GM18870 (cell line): ENCODE data around the gene INO80E.

ENCODE experiments used
- ATAC-seq: cut with Tn5 transposase; IDR thresholded peaks from one replicate; pipeline ENCODE4 v1.9.1; 2021; ENCODE audit warnings: moderate library complexity; ENCODE audit not compliant: unreplicated experiment

INO80E gene

DNA sequence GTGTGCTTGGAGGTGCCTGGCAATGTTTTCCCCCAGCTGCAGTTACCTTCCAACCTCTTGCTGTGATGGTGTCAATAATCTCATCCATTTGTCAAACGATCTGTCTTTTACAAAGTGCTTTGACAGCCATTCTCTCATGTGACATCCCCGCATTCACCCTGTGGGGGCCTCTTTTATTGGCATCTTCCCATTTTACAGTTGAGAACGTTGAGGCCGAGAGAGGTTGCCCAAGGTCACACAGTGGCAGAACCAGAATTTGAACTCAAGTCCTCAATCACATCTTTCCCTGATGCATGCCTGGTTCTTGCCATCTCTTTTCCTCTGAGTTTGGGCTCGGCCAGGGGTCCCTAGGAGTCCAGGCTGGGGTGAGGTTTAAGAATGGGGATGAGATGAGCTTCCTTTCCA, 20.9 kb upstream of the INO80E start:
- ATAC-seq = no peak

DNA sequence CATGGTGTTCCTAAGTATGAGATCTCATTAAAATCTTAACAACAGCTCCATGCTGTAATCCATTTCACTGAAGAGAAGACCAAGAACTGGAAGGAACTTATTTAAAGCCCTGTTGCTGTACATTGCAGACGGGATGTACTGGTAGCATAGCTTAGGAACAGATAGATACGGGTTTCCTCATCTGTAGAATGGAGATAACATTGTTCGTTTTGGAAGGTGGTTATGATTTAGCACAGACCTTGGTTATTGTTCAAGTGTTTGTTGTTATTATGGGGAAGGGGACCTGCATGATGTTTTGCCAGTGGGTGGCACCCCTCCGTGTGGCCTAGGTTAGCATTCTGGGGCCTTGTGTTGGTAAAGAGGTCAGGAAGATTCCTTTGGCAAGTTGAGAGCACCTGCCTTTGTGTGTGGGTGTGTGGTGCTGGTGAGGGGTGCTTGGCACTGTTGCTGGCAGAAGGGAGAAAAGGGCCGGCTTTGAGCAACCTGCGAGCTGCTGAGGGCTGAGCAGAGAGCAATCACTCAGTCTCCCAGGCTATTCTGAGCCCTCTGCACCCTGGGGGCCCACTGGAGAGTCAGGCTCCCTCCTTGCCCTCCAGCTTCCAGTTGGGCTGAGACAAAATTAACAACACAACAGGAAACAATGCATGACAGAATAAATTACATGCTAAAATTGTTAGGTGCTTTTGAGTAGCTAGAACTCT, 20.1 kb upstream of the INO80E start:
- ATAC-seq = no peak

- no peak for ATAC-seq
Observed at GRCh38 chr16:29977063-29977825, 18.8 kb upstream of the INO80E start.

DNA sequence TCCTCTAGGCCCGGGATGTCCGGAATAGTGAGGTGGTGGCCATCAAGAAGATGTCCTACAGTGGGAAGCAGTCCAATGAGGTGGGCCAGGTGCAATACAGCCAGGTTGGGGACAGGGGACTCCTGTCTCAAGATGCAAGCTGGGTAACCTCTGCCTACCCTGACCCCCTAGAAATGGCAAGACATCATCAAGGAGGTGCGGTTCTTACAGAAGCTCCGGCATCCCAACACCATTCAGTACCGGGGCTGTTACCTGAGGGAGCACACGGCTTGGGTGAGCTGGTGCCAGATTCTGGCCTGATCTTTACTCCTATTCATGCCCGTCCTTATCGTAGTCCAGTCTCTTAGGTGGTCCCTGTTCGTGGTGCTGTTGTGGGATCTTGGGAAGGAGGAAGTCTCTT, 18.0 kb upstream of the INO80E start:
- ATAC-seq = no peak

GRCh38 chr16:29978564-29979270, 17.3 kb upstream of the INO80E start:
- ATAC-seq = no peak

- no peak for ATAC-seq
Observed at GRCh38 chr16:29982560-29983419, 13.3 kb upstream of the INO80E start.

DNA sequence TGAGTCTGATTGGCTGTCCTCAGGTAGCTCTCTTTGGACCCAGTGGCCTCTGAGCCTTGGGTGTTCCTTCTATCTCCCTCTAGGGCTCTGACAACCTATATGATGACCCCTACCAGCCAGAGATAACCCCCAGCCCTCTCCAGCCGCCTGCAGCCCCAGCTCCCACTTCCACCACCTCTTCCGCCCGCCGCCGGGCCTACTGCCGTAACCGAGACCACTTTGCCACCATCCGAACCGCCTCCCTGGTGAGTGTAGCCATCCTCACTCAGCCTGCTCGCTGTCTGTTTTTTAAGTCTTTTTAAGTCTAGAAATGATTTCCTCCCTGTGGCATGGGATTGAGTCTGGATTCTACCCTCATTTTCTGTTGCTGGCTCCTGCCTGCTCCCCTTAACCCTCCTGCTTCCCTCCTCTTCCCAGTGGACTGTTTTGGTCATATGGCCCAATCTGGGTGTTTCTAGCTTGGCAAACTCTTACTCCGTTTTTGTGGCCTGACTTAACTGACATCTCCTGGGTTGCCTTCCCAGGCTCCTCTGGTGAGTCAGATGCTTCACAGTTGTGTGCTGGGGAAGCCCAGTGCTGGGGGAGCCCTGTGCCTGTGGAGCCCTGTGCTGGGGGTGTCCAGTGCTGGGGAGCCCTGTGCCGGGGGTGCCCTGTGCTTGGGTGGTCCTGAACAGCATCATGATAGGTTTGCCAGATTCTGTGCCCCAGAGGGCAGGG, 12.5 kb upstream of the INO80E start:
- ATAC-seq = no peak

DNA sequence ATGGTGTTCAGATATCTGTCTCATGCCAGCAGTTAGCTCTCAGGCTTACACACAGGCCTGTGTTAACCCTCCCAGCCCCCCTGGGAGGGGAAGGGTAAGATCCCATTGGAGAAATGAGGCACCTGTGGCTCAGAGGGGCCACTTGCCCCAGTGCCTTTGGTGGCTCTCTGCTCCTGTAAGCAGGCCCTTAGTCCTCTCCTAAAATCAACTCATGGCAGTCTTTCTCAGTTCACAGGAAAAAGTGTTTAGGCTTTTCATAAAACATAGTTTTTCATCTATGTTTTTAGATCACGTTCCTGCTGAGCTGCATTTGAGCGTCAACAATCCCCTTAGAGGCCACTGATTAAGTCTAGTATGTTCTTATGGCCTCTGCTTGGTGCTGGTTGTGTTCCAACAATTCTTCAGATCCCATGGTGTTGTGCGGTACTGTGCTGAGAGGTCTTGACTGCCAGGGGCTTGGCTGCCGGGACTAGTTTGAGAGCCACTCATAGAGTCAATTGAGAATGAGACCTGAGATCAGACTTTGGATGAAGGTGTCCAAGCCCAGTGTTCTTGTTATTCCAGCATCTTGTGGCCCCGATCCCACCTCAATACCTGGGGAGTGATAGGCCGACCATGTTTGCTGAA, 11.8 kb upstream of the INO80E start:
- ATAC-seq = no peak

DNA sequence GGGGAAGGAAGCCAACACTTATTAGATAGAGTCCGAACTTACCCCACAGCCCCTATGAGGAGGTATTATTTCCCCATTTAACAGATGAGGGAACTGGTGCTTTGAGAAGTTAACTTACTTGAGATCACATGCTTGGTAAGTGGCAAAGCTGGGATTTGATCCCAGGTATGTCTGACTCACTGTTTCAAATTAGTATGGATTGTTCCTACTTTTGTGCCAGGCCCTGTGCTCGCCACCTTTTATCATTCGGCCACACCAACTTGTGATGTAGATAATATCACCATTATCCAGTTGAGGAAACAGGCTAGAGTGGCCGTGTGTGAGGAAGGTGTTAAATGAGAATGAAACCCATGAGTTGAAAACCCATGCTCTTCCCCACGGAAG, 11.3 kb upstream of the INO80E start:
- ATAC-seq = no peak

DNA sequence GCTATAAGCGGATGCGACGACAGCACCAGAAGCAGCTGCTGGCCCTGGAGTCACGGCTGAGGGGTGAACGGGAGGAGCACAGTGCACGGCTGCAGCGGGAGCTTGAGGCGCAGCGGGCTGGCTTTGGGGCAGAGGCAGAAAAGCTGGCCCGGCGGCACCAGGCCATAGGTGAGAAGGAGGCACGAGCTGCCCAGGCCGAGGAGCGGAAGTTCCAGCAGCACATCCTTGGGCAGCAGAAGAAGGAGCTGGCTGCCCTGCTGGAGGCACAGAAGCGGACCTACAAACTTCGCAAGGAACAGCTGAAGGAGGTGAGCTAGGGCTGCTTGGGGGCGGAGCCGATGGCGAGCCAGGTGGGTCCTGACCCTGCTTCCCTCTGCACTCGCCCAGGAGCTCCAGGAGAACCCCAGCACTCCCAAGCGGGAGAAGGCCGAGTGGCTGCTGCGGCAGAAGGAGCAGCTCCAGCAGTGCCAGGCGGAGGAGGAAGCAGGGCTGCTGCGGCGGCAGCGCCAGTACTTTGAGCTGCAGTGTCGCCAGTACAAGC, 10.7 kb upstream of the INO80E start:
- ATAC-seq = no peak

DNA sequence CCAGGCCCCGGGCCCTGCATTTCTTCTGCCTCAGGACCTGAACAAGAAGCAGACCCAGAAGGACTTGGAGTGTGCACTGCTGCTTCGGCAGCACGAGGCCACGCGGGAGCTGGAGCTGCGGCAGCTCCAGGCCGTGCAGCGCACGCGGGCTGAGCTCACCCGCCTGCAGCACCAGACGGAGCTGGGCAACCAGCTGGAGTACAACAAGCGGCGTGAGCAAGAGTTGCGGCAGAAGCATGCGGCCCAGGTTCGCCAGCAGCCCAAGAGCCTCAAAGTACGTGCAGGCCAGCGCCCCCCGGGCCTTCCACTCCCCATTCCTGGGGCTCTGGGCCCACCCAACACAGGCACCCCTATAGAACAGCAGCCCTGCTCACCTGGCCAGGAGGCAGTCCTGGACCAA, 9.8 kb upstream of the INO80E start:
- ATAC-seq = no peak

DNA sequence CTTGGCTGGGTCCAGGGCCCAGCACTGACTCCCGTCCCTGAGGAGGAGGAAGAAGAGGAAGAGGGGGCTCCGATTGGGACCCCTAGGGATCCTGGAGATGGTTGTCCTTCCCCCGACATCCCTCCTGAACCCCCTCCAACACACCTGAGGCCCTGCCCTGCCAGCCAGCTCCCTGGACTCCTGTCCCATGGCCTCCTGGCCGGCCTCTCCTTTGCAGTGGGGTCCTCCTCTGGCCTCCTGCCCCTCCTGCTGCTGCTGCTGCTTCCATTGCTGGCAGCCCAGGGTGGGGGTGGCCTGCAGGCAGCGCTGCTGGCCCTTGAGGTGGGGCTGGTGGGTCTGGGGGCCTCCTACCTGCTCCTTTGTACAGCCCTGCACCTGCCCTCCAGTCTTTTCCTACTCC, 9.1 kb upstream of the INO80E start:
- ATAC-seq = no peak

DNA sequence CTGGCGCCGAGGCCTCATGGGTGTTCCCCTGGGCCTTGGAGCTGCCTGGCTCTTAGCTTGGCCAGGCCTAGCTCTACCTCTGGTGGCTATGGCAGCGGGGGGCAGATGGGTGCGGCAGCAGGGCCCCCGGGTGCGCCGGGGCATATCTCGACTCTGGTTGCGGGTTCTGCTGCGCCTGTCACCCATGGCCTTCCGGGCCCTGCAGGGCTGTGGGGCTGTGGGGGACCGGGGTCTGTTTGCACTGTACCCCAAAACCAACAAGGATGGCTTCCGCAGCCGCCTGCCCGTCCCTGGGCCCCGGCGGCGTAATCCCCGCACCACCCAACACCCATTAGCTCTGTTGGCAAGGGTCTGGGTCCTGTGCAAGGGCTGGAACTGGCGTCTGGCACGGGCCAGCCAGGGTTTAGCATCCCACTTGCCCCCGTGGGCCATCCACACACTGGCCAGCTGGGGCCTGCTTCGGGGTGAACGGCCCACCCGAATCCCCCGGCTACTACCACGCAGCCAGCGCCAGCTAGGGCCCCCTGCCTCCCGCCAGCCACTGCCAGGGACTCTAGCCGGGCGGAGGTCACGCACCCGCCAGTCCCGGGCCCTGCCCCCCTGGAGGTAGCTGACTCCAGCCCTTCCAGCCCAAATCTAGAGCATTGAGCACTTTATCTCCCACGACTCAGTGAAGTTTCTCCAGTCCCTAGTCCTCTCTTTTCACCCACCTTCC, 8.5 kb upstream of the INO80E start:
- ATAC-seq = no peak

GRCh38 chr16:29988346-29989075, 7.5 kb upstream of the INO80E start:
- ATAC-seq = no peak

DNA sequence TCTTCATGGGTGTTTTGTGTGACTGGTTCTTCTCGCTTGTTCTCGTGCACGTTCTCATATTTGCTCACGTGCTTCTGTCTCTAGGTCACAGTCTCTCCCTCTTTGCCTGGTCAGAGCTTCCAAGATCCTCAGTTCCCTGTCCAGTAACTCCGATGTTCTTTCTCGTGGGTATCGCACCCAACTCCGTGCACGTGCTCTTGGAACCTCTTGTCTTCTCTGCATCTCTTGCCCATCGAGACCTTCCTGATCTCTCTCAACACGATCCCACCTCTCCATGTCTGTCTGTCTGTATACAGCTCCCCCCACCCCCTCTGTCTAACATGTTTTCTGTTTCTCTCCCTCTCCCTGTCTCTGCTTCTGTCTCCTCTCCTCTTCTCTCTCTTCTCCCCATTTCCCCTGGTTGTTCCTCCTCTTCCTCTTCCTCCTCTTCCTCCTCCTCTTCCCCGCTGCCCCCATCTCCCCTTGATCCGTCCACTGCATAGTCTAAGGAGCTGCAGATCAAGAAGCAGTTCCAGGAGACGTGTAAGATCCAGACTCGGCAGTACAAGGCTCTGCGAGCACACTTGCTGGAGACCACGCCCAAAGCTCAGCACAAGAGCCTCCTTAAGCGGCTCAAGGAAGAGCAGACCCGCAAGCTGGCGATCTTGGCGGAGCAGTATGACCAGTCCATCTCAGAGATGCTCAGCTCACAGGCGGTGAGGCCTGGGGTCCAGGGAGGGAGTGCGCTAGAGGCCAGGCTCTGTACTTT, 6.8 kb upstream of the INO80E start:
- no peak for ATAC-seq

- no peak for ATAC-seq
Observed at GRCh38 chr16:29990034-29990433, 6.0 kb upstream of the INO80E start.

DNA sequence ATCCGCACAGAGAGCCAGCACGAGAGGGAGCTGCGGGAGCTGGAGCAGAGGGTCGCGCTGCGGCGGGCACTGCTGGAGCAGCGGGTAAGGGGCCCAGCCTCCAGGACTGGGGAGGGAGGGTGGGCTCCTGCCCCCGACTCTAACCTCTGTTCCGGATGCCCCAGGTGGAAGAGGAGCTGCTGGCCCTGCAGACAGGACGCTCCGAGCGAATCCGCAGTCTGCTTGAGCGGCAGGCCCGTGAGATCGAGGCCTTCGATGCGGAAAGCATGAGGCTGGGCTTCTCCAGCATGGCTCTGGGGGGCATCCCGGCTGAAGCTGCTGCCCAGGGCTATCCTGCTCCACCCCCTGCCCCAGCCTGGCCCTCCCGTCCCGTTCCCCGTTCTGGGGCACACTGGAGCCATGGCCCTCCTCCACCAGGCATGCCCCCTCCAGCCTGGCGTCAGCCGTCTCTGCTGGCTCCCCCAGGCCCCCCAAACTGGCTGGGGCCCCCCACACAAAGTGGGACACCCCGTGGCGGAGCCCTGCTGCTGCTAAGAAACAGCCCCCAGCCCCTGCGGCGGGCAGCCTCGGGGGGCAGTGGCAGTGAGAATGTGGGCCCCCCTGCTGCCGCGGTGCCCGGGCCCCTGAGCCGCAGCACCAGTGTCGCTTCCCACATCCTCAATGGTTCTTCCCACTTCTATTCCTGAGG, 5.0 kb upstream of the INO80E start:
- ATAC-seq = no peak
